DOHH2 (cell line): ENCODE results near the gene CHRND.

Source experiments
- H3F3A ChIP-seq: fragments of 200-600 bp; sonication (generic), shearing (Covaris generic); 2 replicates; pipeline ENCODE4 v1.6.0; 2016; ENCODE audit warnings: antibody characterized with exemption, mild to moderate bottlenecking; ENCODE audit not compliant: control insufficient read depth, insufficient read depth
- H3K27ac ChIP-seq: fragments of 200-600 bp; sonication (generic); 2 replicates; pipeline ENCODE4 v1.5.1; 2014; ENCODE audit warnings: low read depth, mild to moderate bottlenecking, low read length, moderate library complexity
- H3K27me3 ChIP-seq: fragments of 200-600 bp; sonication (generic); 2 replicates; pipeline ENCODE4 v1.6.1; 2014; ENCODE audit warnings: mild to moderate bottlenecking, low read length, mixed read lengths; ENCODE audit not compliant: control insufficient read depth
- H3K36me3 ChIP-seq: fragments of 200-600 bp; sonication (generic); 2 replicates; pipeline ENCODE4 v1.6.1; 2014; ENCODE audit warnings: mild to moderate bottlenecking, low read length, moderate library complexity, mixed read lengths; ENCODE audit not compliant: control insufficient read depth
- H3K4me1 ChIP-seq: fragments of 200-600 bp; sonication (generic); 2 replicates; pipeline ENCODE4 v1.6.1; 2014; ENCODE audit warnings: mild to moderate bottlenecking, low read length, mixed read lengths; ENCODE audit not compliant: control insufficient read depth
- H3K4me2 ChIP-seq: fragments of 200-600 bp; sonication (generic); 2 replicates; pipeline ENCODE4 v1.6.0; 2014; ENCODE audit warnings: mild to moderate bottlenecking, low read length, moderate library complexity
- H3K4me3 ChIP-seq: fragments of 200-600 bp; sonication (generic); 2 replicates; pipeline ENCODE4 v1.5.1; 2014; ENCODE audit warnings: mild to moderate bottlenecking, low read length, mixed read lengths
- H3K79me2 ChIP-seq: fragments of 200-600 bp; sonication (generic); 2 replicates; pipeline ENCODE4 v1.6.1; 2014; ENCODE audit warnings: mild to moderate bottlenecking, low read length, mixed read lengths; ENCODE audit not compliant: control insufficient read depth
- H3K9me2 ChIP-seq: fragments of 200-600 bp; sonication (generic); replicated peaks from 2 replicates; pipeline ENCODE4 v1.6.1; 2014; ENCODE audit warnings: mild to moderate bottlenecking, low read length, mixed read lengths; ENCODE audit not compliant: control insufficient read depth
- H3K9me3 ChIP-seq: fragments of 200-600 bp; sonication (generic); 2 replicates; pipeline ENCODE4 v1.6.1; 2014; ENCODE audit warnings: antibody characterized with exemption, low read length, mixed read lengths; ENCODE audit not compliant: control insufficient read depth, insufficient read depth
- H4K20me1 ChIP-seq: fragments of 200-600 bp; sonication (generic); 2 replicates; pipeline ENCODE4 v1.6.0; 2014; ENCODE audit warnings: low read depth, mild to moderate bottlenecking, antibody characterized with exemption, low read length, moderate library complexity; ENCODE audit not compliant: control insufficient read depth, insufficient read depth
- CTCF ChIP-seq: fragments of 200-600 bp; sonication (generic); IDR thresholded peaks from one replicate; pipeline ENCODE4 v1.5.1; 2014; ENCODE audit warnings: antibody characterized with exemption, mild to moderate bottlenecking, low read depth, low read length; ENCODE audit not compliant: poor library complexity, severe bottlenecking
- EZH2phosphoT487 ChIP-seq: fragments of 200-600 bp; sonication (generic); IDR thresholded peaks from 2 replicates; pipeline ENCODE4 v1.6.1; 2017; ENCODE audit warnings: borderline replicate concordance, mild to moderate bottlenecking, antibody characterized with exemption, low read length, moderate library complexity, mixed read lengths

Gene CHRND

GRCh38 chr2:232539298-232540231 is 13.6 kb downstream of the CHRND start, which contains the start of gene CHRNG:
TSS of gene CHRNG (plus strand) at chr2:232539692. CDS start at chr2:232539748, 56 bp downstream.
- Histone ChIP-seq H4K20me1 (no peaks in the 10 kb centered on the region; the same call in 1 of the 2 replicates), H3K4me1 (peaks cover 19% of the 10 kb centered on the region), H3F3A (no peaks in the 10 kb centered on the region; the same call in 1 of the 2 replicates), H3K79me2 (no peaks in the 10 kb centered on the region), H3K9me3 (no peaks in the 10 kb centered on the region), H3K9me2 (no peaks in the 10 kb centered on the region), H3K27me3 (no peaks in the 10 kb centered on the region), H3K27ac (no peak within 1 kb of the TSS), H3K4me3 (no peak within 1 kb of the TSS), H3K4me2 (no peak within 1 kb of the TSS), H3K36me3 (no peaks in the 10 kb centered on the region)
- no peak for TF ChIP-seq CTCF

- Histone ChIP-seq H3K36me3 (peaks cover 3% of the 10 kb centered on the region; the same call in 1 of the 2 replicates), H3K9me2 (no peaks in the 10 kb centered on the region), H3K79me2 (peaks cover 3% of the 10 kb centered on the region), H3K9me3 (no peaks in the 10 kb centered on the region), H3K4me3 (no peak overlapping the region), H3K4me1 (peaks cover 19% of the 10 kb centered on the region), H3K4me2 (no peak overlapping the region), H3K27me3 (no peaks in the 10 kb centered on the region), H3K27ac (no peak overlapping the region), H4K20me1 (no peaks in the 10 kb centered on the region; the same call in 1 of the 2 replicates), H3F3A (no peaks in the 10 kb centered on the region; the same call in 1 of the 2 replicates)
- no peak for TF ChIP-seq EZH2phosphoT487
- TF ChIP-seq CTCF = no peak
Observed at GRCh38 chr2:232540441-232541041, 14.6 kb downstream of the CHRND start.

DNA sequence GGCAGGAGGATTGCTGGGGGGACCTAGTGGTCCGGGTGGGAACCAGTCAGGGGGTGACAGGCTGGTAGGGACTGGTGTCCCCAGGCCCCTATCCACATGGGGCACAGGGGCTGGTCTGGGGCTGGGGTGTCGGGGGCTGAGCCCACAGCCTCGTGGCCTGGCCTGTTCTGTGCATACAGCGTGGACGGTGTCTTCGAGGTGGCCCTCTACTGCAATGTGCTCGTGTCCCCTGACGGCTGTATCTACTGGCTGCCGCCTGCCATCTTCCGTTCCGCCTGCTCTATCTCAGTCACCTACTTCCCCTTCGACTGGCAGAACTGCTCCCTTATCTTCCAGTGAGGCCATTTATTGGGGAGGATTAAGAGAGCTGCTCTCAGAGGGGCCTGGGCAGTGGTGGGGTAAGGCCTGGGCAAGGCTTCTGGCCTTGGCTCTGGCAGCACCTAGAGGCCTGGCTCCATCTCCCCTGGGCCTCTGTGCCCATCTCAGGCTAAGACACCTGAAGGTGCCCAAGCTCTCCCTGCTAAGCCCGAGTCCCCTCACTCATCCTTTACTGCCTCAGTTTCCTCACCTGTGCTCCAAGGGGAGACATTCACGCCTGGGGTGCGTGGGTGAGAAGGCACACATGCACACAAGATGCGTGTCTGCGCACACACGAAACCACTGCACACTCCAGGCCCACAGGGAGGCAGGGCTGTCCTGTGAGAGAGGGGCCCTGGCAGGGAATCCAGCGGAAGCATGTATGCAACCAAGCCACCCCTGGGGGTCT is 15.4 kb downstream of the CHRND start:
- Histone ChIP-seq H3K9me3 (no peaks in the 10 kb centered on the region), H3K36me3 (peaks cover 9% of the 10 kb centered on the region), H3K79me2 (peaks cover 11% of the 10 kb centered on the region), H3K9me2 (no peaks in the 10 kb centered on the region), H4K20me1 (no peaks in the 10 kb centered on the region; the same call in 1 of the 2 replicates), H3K4me2 (no peak overlapping the region), H3K4me1 (peaks cover 19% of the 10 kb centered on the region), H3F3A (no peaks in the 10 kb centered on the region; the same call in 1 of the 2 replicates), H3K4me3 (no peak overlapping the region), H3K27ac (no peak overlapping the region), H3K27me3 (no peaks in the 10 kb centered on the region)
- no peak for TF ChIP-seq EZH2phosphoT487
- TF ChIP-seq CTCF = no peak
